ENCODE results near the gene AADAT.
A peak's percentile ranks its signal among the peaks of the same experiment; 100 is the strongest.

Gene AADAT

DNA sequence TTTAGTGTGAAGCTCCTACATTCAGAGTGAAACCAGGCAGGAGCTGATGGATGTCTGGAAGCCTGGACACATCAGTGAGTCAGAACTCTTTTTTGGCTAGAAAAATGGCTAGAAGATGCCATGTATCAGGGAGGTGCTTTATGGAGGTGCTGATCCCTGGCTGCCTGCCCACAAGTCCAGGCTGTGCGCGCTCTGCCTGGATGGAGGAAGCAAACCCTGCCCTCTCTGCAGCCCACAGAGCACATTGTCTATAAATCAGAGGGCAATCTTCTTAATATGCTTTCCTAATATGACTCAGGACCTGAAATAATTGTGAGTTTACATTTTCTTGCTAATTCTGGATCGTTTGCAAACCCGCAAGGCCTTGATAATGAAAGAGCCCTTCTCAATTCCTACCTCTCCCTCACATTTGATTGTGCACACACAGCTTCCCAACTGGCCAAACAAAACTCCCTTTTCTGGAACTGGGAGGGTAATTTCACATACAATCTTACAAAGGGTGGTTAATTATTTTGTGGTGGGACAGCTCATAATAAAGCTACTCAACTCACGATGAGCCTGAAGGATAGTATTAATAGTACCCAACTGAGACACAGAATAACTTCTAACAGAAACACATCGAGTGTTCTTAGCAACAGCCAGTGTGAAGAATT lies 75.3 kb downstream of the AADAT start:
- no peak for TF ChIP-seq CTCF (IDR thresholded peaks at IDR 0.05; ENCODE audit: unreplicated experiment in 3 of 3)
- H3K9me3 Mint-ChIP-seq: peaks cover 3% of the 10 kb centered on the region
- H3K27me3 Mint-ChIP-seq (ENCODE audit: low read depth): peaks cover 6% of the 10 kb centered on the region
- H3K4me3 Mint-ChIP-seq: no peak overlapping the region
- H3K27ac Mint-ChIP-seq: peak overlapping the region; percentile 33 to 63 (median 54)
- H3K36me3 Mint-ChIP-seq (ENCODE audit: low read depth): no peaks in the 10 kb centered on the region
- peaks cover 18% of the 10 kb centered on the region for H3K4me1 Mint-ChIP-seq

DNA sequence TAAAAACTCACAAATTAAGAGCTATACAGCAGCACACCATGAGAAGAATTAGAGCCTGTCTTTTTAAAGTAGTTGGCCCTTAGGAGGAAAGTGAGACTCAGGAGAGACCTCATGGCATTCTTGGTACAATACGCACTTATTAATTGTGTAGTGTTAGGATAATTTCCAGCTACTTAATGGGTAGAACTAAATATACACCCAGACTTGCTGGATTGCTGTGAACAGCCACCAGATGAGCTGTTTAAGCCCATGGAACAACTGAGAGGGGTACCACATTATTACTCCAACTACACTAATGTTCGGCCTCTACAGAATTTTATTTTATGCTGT lies 77.2 kb downstream of the AADAT start:
- H3K9me3 Mint-ChIP-seq: peaks cover 3% of the 10 kb centered on the region
- no peak overlapping the region for H3K27ac Mint-ChIP-seq
- H3K36me3 Mint-ChIP-seq (ENCODE audit: low read depth): no peaks in the 10 kb centered on the region
- H3K4me3 Mint-ChIP-seq: no peak overlapping the region
- H3K27me3 Mint-ChIP-seq (ENCODE audit: low read depth): peaks cover 1% of the 10 kb centered on the region
- TF ChIP-seq CTCF (IDR thresholded peaks at IDR 0.05; ENCODE audit: unreplicated experiment in 3 of 3): no peak
- H3K4me1 Mint-ChIP-seq: peaks cover 18% of the 10 kb centered on the region

DNA sequence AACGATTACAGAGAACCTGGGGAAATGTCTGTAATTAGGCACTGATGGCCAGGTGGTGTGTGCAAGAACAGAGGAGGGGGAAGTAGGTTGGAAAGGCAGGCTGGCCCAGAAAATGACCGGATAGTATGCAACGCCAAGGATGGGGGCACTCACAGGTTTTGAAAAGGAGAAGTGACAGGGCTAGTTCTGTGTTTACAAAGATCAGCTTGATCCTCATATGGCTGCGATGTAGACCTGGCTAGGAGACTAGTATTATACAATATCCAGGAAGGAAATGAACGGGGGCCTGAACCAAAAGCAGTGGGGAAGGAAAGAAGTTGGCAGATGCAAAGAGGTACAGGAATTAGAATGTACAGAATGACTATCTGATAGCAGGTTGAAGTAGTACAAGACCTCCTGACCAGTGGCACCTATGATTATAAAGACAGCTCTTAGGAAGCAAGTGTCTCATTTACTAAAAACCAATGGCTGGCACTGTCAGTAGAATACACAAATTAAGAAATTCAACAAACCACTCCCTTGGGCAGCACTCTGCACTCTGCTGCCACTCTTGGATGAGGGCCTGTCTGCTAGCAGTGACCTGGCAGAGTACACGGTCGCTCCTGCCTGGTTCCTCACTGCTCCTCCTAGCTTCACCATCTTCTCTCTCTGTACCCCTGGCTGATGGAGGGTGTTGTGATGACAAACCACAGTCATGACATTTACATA lies 77.7 kb downstream of the AADAT start:
- Mint-ChIP-seq H3K27ac (no peak overlapping the region), H3K9me3 (peaks cover 3% of the 10 kb centered on the region), H3K4me1 (peaks cover 15% of the 10 kb centered on the region), H3K27me3 (ENCODE audit: low read depth) (no peaks in the 10 kb centered on the region), H3K4me3 (no peak overlapping the region), H3K36me3 (ENCODE audit: low read depth) (no peaks in the 10 kb centered on the region)
- no peak for TF ChIP-seq CTCF (IDR thresholded peaks at IDR 0.05; ENCODE audit: unreplicated experiment in 3 of 3)
